A549 treated with AZD2906 at 1 μM for 4 hours (cell line): ENCODE results near the gene PCTP. TPM values are rescaled to one million over a fixed set of nuclear protein-coding genes. Genes with fewer than 3 reads are reported as not detected.

Source experiments
- total RNA-seq: library from RNA; stranded (reverse); fragments of 200-300 nt; extraction: Qiagen RNA extraction; gene quantifications from 5 replicates; pipeline ENCODE4 v1.2.3, GENCODE V29; 2022

Gene PCTP
- total RNA-seq = 17.1 to 24.0 TPM (median 20.8 TPM) in 5 replicates

DNA sequence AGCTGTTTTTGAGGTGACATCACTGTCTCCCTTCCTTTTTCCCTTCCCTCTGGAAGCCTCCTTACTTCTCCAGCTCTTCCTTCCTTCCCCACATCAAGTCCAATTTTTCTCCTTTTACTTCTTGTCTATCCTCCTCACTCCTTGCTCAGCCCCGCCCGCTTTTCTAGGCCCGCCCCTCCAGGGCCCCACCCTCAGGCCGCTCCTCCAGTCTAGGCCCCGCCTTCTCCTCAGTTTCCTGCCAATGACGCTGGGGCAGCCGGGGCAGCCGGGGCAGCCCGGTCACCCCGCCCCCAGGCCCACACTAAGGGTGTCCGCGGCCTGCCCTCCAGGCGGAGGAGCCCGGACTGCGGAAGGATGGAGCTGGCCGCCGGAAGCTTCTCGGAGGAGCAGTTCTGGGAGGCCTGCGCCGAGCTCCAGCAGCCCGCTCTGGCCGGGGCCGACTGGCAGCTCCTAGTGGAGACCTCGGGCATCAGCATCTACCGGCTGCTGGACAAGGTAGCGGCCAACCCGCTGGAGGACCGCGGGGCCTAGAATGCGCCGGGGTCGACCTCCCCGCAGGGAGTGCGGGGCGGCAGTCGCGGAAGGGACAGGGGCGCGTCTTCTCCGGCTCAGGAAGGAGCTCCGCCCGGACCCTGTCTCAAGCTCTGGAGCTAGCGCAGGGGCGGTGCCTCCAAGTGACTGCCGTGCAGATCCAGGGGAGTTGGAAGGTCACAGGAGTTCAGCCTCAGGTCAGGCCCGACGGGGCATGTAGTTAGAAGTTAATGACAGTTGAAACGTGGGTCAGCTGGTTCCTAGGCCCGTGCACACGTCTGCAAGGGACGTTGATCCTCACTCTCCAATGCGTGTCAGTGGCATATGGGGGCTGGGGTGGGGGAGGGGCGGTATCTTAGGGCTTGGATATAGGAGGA, at the start of gene PCTP:
PCTP (plus strand) TSS at position 302 of the 908 bp plus-strand sequence; CDS start at position 355, 53 bp downstream.

DNA sequence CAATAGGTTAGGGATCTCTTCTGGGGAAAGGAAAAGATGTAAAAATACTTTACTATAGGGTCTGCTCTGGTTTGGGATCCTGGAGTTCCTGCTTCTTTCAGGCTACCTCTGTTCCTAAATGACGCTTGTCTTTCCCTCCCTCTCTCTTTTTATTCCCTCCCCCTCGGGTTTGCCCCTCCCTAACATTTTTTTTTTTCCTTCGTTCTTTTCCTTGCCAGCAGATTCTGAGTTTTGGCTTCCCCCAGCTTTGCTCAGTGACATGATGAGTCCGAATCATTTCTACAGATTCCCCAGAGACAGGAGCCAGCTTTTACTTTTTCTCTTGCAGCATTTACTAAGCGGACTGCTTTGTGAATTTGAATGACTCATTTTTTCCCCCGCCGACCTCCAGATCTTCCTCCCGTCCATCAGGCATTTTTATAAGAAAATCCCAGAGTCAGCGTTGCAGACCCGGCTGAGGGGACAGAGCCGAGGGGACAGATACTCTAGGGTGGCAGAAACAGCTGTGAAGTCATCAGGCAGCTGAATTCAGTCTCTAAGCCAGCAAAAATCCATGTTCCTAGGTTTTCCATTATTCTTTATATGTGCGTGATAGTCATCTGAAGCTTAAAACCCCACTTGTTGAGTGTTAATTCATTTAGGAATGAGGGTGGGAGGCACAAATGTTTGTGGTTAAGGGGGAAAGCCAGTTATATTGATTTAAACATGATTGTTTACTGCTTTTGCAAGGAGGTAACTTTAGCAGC, 27.9 kb upstream of the PCTP start, which contains the start of gene TMEM100:
TMEM100 (minus strand) TSS at position 123 of the 746 bp plus-strand sequence. CDS start 1,794 bp downstream, outside the sequence.

Other genes starting within 250 kb of the PCTP start
- gene SMIM36, start 239.6 kb upstream of the PCTP start, total RNA-seq = not detected in 5 replicates
- gene TMEM100, start 28.2 kb upstream of the PCTP start, total RNA-seq = 0.05 to 0.22 TPM (median 0.07 TPM) in 5 replicates